IPS-15b (cell line): ENCODE data around the gene ARMS2.

Experiments
- H3K27me3 ChIP-seq: one replicate; pipeline ENCODE4 v1.6.1; 2013; ENCODE audit warnings: low read length; ENCODE audit not compliant: control insufficient read depth, insufficient read depth
- H3K36me3 ChIP-seq: one replicate; pipeline ENCODE4 v1.6.1; 2013; ENCODE audit warnings: low read length; ENCODE audit not compliant: control insufficient read depth, insufficient read depth
- H3K4me1 ChIP-seq: one replicate; pipeline ENCODE4 v1.6.1; 2013; ENCODE audit warnings: mild to moderate bottlenecking, low read length; ENCODE audit not compliant: control insufficient read depth, insufficient read depth
- H3K4me3 ChIP-seq: one replicate; pipeline ENCODE4 v1.5.1; 2013; ENCODE audit warnings: low read depth, low read length
- H3K9ac ChIP-seq: one replicate; pipeline ENCODE4 v1.6.1; 2013; ENCODE audit warnings: low read depth, mild to moderate bottlenecking, low read length
- H3K9me3 ChIP-seq: one replicate; pipeline ENCODE4 v1.6.1; 2013; ENCODE audit warnings: mild to moderate bottlenecking, low read length; ENCODE audit not compliant: control insufficient read depth, insufficient read depth

Gene ARMS2

DNA sequence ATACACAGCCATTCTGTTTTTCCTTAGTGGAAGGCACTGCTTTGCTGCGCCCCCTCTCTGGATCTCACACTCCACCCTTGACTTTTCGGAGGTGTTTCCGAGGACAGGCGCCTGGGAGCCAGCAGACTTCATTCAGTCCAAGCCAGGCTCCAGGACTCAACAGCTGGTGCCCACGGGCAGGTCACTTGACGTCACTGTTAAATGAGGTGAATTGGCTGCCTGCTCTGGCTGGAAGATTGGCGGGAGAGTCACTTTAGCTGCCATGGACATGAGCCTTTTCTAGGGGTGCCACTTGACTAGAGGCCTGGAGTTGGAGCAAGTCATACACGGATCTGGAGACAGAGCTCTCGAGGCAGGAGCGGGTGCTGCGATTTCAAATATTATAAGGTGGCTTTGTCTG, 10.1 kb downstream of the ARMS2 start:
- Histone ChIP-seq H3K9ac (no peak overlapping the region), H3K36me3 (no peaks in the 10 kb centered on the region), H3K4me3 (no peak overlapping the region), H3K27me3 (peaks cover 52% of the 10 kb centered on the region), H3K4me1 (peaks cover 3% of the 10 kb centered on the region), H3K9me3 (no peaks in the 10 kb centered on the region)

DNA sequence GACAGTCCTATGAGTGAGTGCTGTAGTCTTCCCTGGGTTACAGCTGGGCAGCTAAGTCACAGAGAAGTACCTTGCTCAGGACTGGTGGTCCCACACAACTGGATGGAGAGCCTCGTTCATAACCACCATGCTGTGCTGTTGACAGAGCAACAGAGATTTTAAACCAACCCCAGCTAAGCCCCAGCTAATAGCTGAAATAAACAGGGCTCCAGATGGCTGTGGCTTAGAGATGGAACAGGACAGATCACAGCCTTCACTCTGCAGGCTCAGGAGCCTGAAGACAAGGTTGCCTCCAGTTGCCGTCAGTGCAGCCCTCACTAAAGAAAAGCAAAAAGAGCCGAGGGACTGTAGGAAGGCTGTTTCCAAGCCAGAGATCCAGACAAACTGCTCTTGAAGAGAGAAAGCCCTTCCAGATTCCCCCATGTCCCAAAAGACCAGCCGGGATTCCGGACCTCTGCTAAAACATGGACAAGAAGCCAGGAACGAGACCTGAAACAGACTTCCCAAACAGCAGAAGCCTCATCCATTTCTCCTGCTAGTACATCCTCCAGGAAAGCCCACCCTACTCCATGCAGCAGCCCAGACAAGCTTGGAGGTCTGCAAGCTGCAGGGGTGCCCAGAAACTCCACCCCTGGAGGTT, 11.1 kb downstream of the ARMS2 start:
- H3K4me3 ChIP-seq = no peak overlapping the region
- no peaks in the 10 kb centered on the region for H3K9me3 ChIP-seq
- no peaks in the 10 kb centered on the region for H3K36me3 ChIP-seq
- no peak overlapping the region for H3K9ac ChIP-seq
- H3K4me1 ChIP-seq = peaks cover 3% of the 10 kb centered on the region
- H3K27me3 ChIP-seq = peaks cover 44% of the 10 kb centered on the region

DNA sequence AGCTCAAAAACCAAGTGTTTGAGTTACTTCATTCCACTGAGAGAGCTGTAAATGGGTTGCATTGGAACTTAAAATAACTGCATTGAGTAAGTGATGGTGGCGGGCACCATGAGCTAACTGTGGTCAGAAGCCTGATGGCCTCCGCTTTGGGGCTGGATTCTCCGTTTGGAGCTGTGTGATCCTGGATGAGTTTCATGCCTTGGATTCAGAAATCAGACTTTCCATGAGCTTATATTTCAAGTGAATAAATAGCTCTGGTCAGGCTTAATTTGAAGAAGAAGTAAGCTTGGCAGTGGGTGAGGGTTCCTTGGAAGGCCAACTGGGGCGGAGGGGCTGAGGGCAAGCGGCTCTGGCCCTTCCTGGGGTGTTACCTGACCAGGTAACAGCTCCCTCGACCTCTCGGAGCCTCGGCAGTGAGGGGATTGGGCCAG, 12.5 kb downstream of the ARMS2 start:
- Histone ChIP-seq H3K4me3 (no peak overlapping the region), H3K4me1 (peaks cover 3% of the 10 kb centered on the region), H3K9ac (no peak overlapping the region), H3K36me3 (no peaks in the 10 kb centered on the region), H3K9me3 (no peaks in the 10 kb centered on the region), H3K27me3 (peaks cover 36% of the 10 kb centered on the region)

DNA sequence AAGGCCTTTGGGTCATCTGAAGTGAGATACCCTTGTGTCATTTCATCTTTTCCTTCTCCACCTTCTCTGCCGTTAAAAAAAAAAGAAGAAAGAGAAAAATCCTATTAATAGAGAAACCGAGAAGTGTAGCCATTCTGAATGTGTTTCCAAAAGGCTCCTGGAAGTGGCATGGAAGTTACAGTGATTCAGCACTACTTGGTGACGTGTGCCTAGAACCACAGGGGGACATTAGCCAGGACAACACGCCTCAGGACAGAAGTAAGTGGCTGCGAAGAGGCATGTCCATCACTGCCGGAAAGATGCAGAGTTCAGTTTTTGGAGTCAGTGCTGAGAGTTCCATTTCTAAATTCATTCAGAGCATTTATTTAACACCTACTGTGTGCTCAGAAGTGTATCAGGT, 13.2 kb downstream of the ARMS2 start:
- Histone ChIP-seq H3K27me3 (peaks cover 29% of the 10 kb centered on the region), H3K4me1 (peaks cover 1% of the 10 kb centered on the region), H3K36me3 (no peaks in the 10 kb centered on the region), H3K9me3 (no peaks in the 10 kb centered on the region), H3K9ac (no peak overlapping the region), H3K4me3 (no peak overlapping the region)

DNA sequence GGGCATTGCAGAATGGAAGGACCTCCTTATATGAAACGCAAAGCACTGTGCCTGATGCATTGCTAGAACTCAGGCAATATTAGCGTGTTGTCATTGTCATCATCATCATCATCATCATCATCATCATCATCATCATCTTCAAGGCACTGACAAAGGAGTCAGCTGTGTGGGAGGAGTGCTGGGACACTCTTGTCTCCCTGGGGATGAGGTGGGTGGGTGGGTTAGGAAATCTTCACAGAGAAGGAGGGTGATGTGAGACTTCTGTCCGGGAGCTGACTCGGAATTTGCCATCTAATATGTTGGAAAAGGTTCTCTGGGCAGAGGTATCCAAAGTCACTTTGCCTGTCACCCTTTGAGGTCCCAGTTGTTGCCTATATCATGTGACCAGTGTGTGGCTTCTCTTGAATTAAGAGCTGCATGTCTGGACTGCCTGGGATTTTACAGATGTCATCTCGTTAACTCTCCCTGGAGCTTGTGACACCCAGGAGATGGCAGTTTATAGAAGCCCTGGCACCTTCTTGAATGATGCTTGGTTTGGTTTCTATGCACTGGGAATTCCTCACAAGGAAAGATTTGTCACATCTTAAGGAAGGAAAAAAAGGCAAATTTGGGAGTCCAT, 14.0 kb downstream of the ARMS2 start:
- H3K9ac ChIP-seq = no peak overlapping the region
- H3K9me3 ChIP-seq = no peaks in the 10 kb centered on the region
- peaks cover 22% of the 10 kb centered on the region for H3K27me3 ChIP-seq
- no peaks in the 10 kb centered on the region for H3K4me1 ChIP-seq
- no peaks in the 10 kb centered on the region for H3K36me3 ChIP-seq
- H3K4me3 ChIP-seq = no peak overlapping the region

DNA sequence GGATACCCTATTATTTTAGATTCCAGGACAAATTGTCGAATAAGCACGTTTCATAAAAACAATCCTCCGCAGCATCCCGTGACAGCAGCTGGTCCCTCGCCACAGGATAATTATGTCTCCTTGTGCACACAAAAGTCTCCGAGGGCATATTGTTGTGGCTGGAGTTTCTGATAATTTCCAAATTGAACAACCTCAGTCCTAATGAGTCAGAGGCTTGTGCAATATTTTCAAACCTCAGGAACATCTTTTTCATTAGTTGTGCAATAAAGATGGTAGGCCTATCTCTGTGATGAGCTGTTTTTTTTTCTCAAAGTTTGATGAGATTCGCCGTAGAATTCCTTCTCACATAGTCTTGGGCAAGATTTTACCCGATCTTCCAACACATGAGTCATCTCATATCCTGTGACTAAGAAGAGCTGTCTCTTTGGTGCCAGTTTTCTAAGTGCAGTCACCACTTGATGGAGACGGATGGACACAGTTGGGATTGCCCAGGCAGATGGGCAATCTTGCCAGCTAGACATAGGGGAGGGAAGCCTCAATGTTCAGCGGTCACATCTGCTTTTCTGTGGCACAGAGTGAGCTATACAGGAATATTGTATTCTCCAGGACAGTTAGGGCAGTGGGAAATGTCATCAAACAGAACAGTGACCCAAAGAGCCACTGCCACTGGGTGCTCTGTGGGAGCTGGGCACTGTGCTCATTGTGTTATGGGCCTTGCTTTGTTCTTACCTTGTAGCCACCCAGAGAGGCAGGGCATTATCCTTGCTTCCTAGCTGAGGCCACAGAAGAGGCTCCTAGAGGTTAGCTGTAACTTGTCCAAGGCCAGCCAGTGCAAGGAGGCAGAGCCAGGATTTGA, 14.7 kb downstream of the ARMS2 start:
- Histone ChIP-seq H3K4me3 (no peak overlapping the region), H3K9me3 (no peaks in the 10 kb centered on the region), H3K4me1 (no peaks in the 10 kb centered on the region), H3K9ac (no peak overlapping the region), H3K36me3 (no peaks in the 10 kb centered on the region), H3K27me3 (peaks cover 14% of the 10 kb centered on the region)

DNA sequence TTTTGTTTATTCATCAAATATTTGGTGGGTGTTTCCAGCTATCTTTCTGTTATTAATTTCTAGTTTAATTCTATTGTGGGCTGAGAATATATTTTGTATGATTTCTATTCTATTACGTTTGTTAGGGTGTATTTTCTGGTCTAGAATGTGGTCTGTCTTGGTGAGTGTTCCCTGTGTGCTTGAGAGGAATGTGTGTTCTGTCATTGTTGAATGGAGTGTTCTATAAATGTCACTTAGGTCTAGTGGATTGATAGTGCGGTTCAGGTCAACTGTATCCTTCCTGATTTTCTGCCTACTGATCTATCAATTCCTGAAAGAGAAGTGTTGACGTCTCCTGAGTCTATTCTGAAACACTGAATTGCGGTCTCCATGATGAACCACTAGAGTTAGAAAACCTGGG, 15.4 kb downstream of the ARMS2 start:
- Histone ChIP-seq H3K4me3 (no peak overlapping the region), H3K4me1 (no peaks in the 10 kb centered on the region), H3K36me3 (no peaks in the 10 kb centered on the region), H3K9ac (no peak overlapping the region), H3K27me3 (peaks cover 9% of the 10 kb centered on the region), H3K9me3 (no peaks in the 10 kb centered on the region)

DNA sequence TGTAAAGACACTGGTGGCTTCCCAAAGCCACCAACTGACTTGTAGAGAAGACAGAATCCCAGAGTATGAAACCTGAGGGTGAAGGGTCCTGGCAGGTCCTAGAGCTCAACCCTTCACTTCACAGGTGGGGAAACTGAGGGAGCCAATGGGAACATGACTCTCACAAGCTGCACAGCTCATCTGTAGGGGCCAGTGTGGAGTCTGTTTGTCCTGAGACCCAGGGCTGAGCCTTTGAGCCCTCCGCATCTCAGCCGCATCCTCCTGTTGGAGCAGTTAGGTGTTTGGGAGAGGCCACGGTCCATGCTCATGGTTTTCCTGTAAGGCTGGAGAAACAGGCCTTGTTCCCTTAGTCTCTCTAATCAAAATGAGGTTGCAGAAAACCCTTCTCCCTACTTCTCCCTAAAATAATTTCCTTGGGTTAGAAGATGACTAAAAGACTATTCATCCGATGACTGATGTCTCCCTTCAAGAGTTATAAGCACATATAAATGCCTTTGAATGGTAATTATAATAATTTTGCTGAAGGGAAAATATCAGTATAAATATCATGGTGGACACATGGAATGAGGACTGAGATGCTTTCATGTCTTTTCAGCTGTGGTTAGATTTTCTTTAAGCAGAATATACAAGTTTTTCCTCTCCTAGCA, 17.2 kb downstream of the ARMS2 start:
- no peaks in the 10 kb centered on the region for H3K9me3 ChIP-seq
- no peaks in the 10 kb centered on the region for H3K27me3 ChIP-seq
- no peaks in the 10 kb centered on the region for H3K36me3 ChIP-seq
- no peak overlapping the region for H3K4me3 ChIP-seq
- no peak overlapping the region for H3K9ac ChIP-seq
- peaks cover 6% of the 10 kb centered on the region for H3K4me1 ChIP-seq

DNA sequence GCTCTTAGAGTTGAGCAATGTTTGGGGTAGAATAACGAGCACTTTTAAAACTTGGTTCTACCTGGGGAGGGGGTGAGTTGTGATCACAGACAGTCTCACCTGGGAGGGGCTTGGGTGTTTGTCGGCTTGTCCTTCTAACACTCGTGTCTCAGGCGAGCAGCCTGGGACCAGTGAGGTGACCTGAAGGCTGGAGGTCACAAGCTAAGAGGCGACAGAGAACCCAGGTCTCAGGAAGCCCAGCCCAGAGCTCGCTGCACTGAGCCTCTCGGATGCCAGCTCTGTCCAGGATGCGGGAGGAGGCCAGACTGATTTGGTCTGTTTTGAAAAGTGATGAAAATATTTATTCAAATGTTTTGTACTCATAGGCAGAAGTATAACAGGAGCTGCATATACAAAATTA, 18.7 kb downstream of the ARMS2 start:
- peaks cover 12% of the 10 kb centered on the region for H3K4me1 ChIP-seq
- H3K9ac ChIP-seq = no peak overlapping the region
- no peaks in the 10 kb centered on the region for H3K27me3 ChIP-seq
- no peaks in the 10 kb centered on the region for H3K36me3 ChIP-seq
- H3K4me3 ChIP-seq = no peak overlapping the region
- H3K9me3 ChIP-seq = no peaks in the 10 kb centered on the region

DNA sequence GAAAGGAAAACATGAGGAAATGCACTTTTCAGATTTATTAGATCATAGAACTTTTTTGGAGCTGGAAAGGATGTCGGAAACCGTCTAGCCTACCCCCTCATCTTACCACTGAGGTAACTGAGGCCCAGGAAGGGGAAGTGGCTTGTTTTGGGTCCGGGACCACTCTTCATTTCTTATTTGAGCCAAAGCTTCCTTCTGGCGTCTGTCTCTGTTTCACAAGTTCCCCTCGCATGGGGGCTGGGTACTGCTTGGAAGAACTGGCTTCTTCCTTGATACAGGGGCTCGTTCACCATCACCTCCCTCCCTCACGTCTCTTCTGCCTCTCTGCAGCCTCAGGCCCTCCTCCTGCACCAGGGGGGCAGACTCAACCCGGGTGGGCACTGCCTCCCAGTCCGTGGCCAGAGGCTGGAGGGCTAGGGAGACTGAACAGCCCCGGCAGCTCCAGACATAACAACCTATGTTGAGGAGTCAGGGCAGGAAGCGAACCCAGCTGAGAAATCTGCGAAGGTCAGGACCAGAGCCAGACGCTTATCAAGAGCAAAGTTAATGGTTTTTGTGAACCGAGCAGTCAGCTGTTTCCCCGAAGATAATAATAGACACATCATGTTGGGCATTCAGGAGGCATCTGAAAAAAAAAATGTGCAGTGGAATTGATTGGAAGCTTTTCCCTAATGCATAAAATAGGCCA, 19.8 kb downstream of the ARMS2 start:
- H3K9ac ChIP-seq = no peak overlapping the region
- H3K4me3 ChIP-seq = no peak overlapping the region
- no peaks in the 10 kb centered on the region for H3K36me3 ChIP-seq
- no peaks in the 10 kb centered on the region for H3K27me3 ChIP-seq
- H3K4me1 ChIP-seq = peaks cover 13% of the 10 kb centered on the region
- H3K9me3 ChIP-seq = no peaks in the 10 kb centered on the region

DNA sequence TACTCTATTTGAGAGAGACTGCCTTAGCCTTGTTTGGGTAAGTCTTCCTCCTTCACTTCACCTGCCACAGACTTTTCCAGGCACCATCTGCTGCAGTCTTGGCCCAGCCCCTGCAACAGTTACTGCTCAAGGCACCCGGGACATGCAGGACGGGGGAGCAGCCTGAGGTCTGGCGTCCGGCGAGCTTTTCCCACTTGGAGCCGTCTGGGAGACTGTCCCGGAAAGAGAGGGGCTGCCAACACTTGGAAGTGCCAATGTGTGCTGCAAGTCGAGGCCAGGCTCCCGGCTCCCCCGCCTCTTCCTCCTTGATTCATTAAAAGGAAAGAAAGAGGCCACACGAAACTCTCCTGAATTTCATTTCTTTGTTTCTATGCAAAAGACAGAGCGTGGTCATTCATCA, 20.6 kb downstream of the ARMS2 start:
- Histone ChIP-seq H3K4me3 (no peak overlapping the region), H3K27me3 (no peaks in the 10 kb centered on the region)

More for the DNA sequence above, 20.6 kb downstream of the ARMS2 start:
- no peak overlapping the region for H3K9ac ChIP-seq
- H3K4me1 ChIP-seq = peaks cover 13% of the 10 kb centered on the region
- no peaks in the 10 kb centered on the region for H3K9me3 ChIP-seq
- no peaks in the 10 kb centered on the region for H3K36me3 ChIP-seq
